Measurements from ENCODE around the gene DNAH12. TPM values are rescaled to one million over a fixed set of nuclear protein-coding genes. Genes with fewer than 3 reads are reported as not detected.

DNAH12 gene
- total and polyA plus RNA-seq, 9 of the 15 experiments (the other 6 are each of a cell fraction or from before 2014, with no cell fraction given): 0.01 to 0.04 (median 0.01) TPM; not detected in 5

- no peak for TF ChIP-seq KDM4B (IDR thresholded peaks at IDR 0.05; ENCODE audit: borderline replicate concordance in 2 of 2, low read depth in 1 of 2)
- TF ChIP-seq MEF2A (IDR thresholded peaks at IDR 0.05; ENCODE audit: control insufficient read depth, low read depth, low read length): no peak
Measured at GRCh38 chr3:57298041-57298440, 246.1 kb downstream of the DNAH12 start (continued).

- no peak overlapping the region for H3K4me3 ChIP-seq
- H3K4me1 ChIP-seq (replicated peaks in 1 of 2; ENCODE audit: control insufficient read depth in 2 of 2, insufficient read depth in 2 of 2, low read length in 2 of 2): no peaks in the 10 kb centered on the region
- POLR2A ChIA-PET: interaction anchor here (0.6 kb wide), 1 partner anchor 9 kb away, joined by 3 read pairs; no protein-coding TSS in a partner anchor
- ATAC-seq (no peak), DNase-seq (ENCODE audit: extremely low read depth in 1 of 4, low spot score in 3 of 4) (no peak), FAIRE-seq (no peak)
- in situ Hi-C loops (cut with MboI) (no loop called here), intact Hi-C loops (cut with micrococcal nuclease) (no loop called here)
- WGBS (ENCODE audit: insufficient coverage, low coverage, missing lambda C conversion rate): 6% methylated on average over 4 of the region's 4 CpGs
- no peak overlapping the region for H2AFZ ChIP-seq (ENCODE audit: low read depth, low read length)
- no peaks in the 10 kb centered on the region for H3K9me1 ChIP-seq (ENCODE audit: control insufficient read depth, insufficient read depth, low read length)
- H3K9me3 ChIP-seq (replicated peaks; ENCODE audit: control insufficient read depth, insufficient read depth, low read depth, low read length): no peaks in the 10 kb centered on the region
- H3K4me2 ChIP-seq (ENCODE audit: insufficient read depth, low read length): no peak overlapping the region
- BruUV-seq (replicated peaks): no TSS peak
- H3K27me3 ChIP-seq (ENCODE audit: control insufficient read depth in 2 of 2, insufficient read depth in 2 of 2, low read length in 2 of 2): no peaks in the 10 kb centered on the region
- H3K27ac ChIP-seq (ENCODE audit: extremely low read depth, low read depth, low read length): no peak overlapping the region
- H4K20me1 ChIP-seq (replicated peaks; ENCODE audit: control insufficient read depth, insufficient read depth, low read length): no peaks in the 10 kb centered on the region
- CTCF ChIA-PET (ENCODE audit: low intra/inter-chr PET ratio): no interaction called here
- H3K9ac ChIP-seq (ENCODE audit: insufficient read depth in 1 of 2, low read depth in 2 of 2, low read length in 2 of 2): no peak overlapping the region
- H3K36me3 ChIP-seq (ENCODE audit: control insufficient read depth, insufficient read depth, low read length): no peaks in the 10 kb centered on the region
- H3K79me2 ChIP-seq (ENCODE audit: control insufficient read depth, insufficient read depth, low read length): no peaks in the 10 kb centered on the region
- TF ChIP-seq ATF2 (CRISPR knock-in tag; IDR thresholded peaks at IDR 0.05) (no peak), CBX8 (IDR thresholded peaks at IDR 0.05; ENCODE audit: borderline replicate concordance, extremely low read depth, low read depth, low read length, poor library complexity, severe bottlenecking) (peak; percentile 50)
Measured at GRCh38 chr3:57292897-57293526, 251.1 kb downstream of the DNAH12 start.
